AG09319 (cell line): ENCODE data around the gene CCNE1.

Experiments used
- DNase-seq: peaks from one replicate; pipeline ENCODE4 v3.0.0-alpha.2; 2010; ENCODE audit warnings: low read depth; ENCODE audit errors: extremely low read depth
- CTCF ChIP-seq: IDR thresholded peaks from 2 replicates; pipeline ENCODE4 v1.5.1; 2011; ENCODE audit warnings: low read depth, mild to moderate bottlenecking, inconsistent platforms, low read length, moderate library complexity

The CCNE1 gene

GRCh38 chr19:29810504-29810871 lies 1.3 kb upstream of the CCNE1 start:
- no peak for DNase-seq
- no peak for TF ChIP-seq CTCF

GRCh38 chr19:29812080-29812880 lies 489 bp downstream of the CCNE1 start:
- no peak for DNase-seq
- no peak for TF ChIP-seq CTCF

- DNase-seq = no peak
- no peak for TF ChIP-seq CTCF
Observed at GRCh38 chr19:29812881-29813275, 1.1 kb downstream of the CCNE1 start.

GRCh38 chr19:29813642-29814041 lies 1.9 kb downstream of the CCNE1 start:
- DNase-seq = no peak
- TF ChIP-seq CTCF = no peak

- DNase-seq = no peak
- no peak for TF ChIP-seq CTCF
Observed at GRCh38 chr19:29815231-29815630, 3.4 kb downstream of the CCNE1 start.

- TF ChIP-seq CTCF = no peak
- no peak for DNase-seq
Observed at GRCh38 chr19:29817316-29817715, 5.5 kb downstream of the CCNE1 start.

GRCh38 chr19:29819300-29819699 lies 7.5 kb downstream of the CCNE1 start:
- no peak for TF ChIP-seq CTCF

More at GRCh38 chr19:29819300-29819699, 7.5 kb downstream of the CCNE1 start:
- no peak for DNase-seq
